SK-N-SH (cell line): ENCODE measurements around the gene CDCA3.

Source experiments
- CHD2 ChIP-seq: fragments of 150-350 bp; IDR thresholded peaks from 2 replicates; pipeline ENCODE4 v1.6.1; 2018; ENCODE audit warnings: low read length; ENCODE audit not compliant: partially characterized antibody
- CTCF ChIP-seq: fragments of 200-600 bp; sonication (generic); IDR thresholded peaks from 2 replicates; pipeline ENCODE4 v1.6.1; 2017; ENCODE audit warnings: antibody characterized with exemption, mild to moderate bottlenecking, moderate library complexity
- JUND ChIP-seq: IDR thresholded peaks from 2 replicates; pipeline ENCODE4 v1.4.0; 2012
- MXI1 ChIP-seq: IDR thresholded peaks from 2 replicates; pipeline ENCODE4 v1.6.1; 2012; ENCODE audit warnings: mild to moderate bottlenecking, low read depth, low read length, improper control_type of control experiment
- POLR2AphosphoS5 ChIP-seq: IDR thresholded peaks from 2 replicates; pipeline ENCODE4 v1.6.1; 2012; ENCODE audit warnings: low read depth, low read length
- RCOR1 ChIP-seq: fragments of 150-350 bp; IDR thresholded peaks from 2 replicates; pipeline ENCODE4 v1.6.1; 2017; ENCODE audit warnings: antibody characterized with exemption, low read length
- RFX5 ChIP-seq: IDR thresholded peaks from 2 replicates; pipeline ENCODE4 v1.6.1; 2012; ENCODE audit warnings: mild to moderate bottlenecking, improper control_type of control experiment, low read length
- RXRA ChIP-seq: IDR thresholded peaks from 2 replicates; pipeline ENCODE4 v1.4.0; 2012; ENCODE audit warnings: low read depth, mild to moderate bottlenecking, borderline replicate concordance
- SMC3 ChIP-seq: IDR thresholded peaks from 2 replicates; pipeline ENCODE4 v1.6.1; 2012; ENCODE audit warnings: low read depth, low read length, improper control_type of control experiment
- TCF12 ChIP-seq: IDR thresholded peaks from 2 replicates; pipeline ENCODE4 v1.4.0; 2012
- USF1 ChIP-seq: IDR thresholded peaks from 2 replicates; pipeline ENCODE4 v1.4.0; 2012; ENCODE audit warnings: low read depth, borderline replicate concordance
- TF ChIP-seq, protein P1 (sequence below): IDR thresholded peaks from 2 replicates; pipeline ENCODE4 v1.4.0; 2012; ENCODE audit warnings: low read depth

DNA sequence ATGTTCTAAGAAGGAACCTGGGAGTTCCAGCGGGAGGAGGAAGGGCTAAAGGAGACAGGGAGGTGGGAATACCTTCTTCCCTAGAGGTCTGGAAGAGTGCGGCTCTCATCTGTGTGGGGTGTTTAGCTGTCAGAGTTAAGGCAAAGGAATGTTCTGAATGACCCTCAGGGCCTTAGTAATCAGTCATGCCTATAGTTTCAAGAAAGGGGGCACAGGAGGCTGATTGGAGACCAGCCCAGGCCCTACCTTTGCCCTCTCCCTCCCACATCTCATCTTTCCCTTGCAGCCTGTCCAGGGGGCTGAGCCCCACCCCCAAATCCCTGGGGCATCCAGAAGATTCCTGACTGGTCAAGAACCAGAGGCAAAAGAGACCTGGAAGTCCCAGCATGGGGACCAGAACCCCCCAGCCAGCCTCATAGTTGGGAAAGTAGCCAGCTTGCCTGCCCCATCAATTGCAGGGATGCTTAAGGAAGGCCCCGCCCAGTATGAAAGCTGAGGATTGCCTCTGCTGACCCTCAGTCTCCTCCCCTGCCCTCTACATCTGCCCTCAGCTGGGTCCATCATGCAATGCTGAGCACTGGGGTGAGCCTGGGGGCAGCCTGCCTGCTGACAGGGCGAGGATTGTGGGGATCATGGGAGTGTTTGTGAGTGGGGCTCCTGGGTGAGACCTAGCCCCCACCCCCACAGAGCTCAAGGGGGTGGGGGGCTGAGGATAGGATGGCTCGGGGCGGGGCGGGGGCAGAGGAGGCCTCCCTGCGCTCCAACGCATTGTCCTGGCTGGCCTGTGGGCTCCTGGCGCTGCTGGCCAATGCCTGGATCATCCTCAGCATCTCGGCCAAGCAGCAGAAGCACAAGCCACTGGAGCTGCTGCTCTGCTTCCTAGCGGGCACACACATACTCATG is 27.7 kb downstream of the CDCA3 start:
- TF ChIP-seq JUND (no peak), CTCF (no peak), CHD2 (no peak), TCF12 (no peak), RXRA (no peak), SMC3 (no peak), RFX5 (no peak), POLR2AphosphoS5 (no peak), USF1 (no peak), MXI1 (no peak), RCOR1 (no peak)
- TF ChIP-seq, protein P1, sequence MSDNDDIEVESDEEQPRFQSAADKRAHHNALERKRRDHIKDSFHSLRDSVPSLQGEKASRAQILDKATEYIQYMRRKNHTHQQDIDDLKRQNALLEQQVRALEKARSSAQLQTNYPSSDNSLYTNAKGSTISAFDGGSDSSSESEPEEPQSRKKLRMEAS: no peak
